Fibroblast of skin of right quadriceps (primary cell): Measurements from ENCODE around the gene STK33.

Experiments
- DNase-seq: peaks from one replicate; pipeline ENCODE4 v3.0.0-alpha.2; 2013

STK33 gene

DNA sequence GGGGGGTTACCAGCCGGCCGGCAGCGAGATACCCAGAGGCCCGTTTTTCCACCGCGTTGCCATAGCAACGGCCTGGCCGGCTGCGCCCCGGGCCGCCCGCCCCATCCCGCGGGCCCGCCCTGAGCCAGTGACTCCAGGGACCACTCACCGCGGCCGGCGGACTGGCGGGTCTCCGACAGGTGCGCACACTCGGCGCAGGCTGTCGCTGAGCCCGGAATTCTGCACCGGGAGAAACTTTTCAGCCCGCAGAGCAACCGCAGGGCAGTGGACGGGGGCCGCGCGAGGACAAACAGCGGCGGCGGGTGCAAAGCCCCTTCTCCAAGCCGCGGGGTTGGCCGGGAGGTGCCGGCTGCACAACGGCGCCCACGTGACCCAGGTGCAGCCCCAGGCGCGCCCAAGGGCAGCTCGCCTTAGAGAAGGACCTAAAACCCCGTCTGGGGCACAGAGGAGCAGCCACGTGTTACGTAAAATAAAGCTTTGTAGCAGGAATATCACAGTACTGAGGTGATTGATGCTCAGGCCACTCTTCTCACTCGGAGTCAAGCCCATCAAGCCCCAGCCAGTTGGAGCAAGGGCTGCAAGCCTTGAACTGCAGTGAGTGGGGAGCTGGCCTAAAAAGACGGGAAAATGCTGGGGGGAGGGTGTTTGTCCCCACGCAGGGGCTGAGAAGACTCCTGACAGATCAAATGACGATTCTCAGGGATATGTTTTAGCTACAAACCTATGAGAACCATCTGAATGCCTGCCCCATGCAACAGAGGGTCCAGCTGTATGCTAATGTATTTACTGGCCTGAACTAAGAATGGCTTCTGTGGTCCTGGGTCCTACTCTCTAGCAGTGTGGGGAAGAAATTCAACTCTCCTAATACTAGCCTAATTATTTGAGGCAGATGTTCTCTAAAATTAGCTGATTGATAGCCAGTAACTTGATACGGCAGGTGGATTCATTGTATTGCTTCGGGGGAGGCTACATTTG is at the start of gene STK33:
Gene STK33, minus strand, starts transcription at position 294 of the 975 bp plus-strand sequence. CDS start 119,323 bp downstream, outside the sequence.
- peak; percentile 37 for DNase-seq

DNA sequence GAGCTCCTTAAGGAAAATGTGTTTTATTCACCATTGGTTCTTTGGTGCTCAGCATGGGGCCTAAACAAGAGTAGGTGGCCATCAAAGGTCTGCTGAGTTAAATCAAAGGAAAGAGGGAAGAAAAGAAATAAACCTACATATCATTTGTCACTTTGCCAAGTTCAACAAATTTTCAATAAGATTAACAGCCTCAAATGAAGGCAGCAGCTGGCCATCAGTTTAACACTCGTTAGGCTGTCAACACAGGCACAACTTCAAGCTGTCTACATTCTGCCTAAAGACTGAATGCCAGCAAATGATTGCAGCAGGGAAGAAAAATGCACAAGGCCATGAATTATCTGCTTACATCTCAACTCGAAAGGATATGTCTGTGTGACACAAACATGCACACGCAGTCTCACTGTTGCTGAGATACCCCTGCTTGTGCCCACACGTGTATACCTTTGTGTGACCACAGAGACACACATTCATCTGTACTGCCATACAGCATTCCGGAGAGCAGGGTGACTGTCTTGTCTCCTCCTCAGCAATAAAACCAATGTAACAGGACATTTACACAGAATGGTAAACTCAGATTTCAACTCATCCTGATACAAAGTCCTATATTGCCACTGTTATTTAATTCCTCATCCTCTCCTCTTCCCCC is 48.3 kb upstream of the STK33 start:
- peak; percentile 30 for DNase-seq

DNA sequence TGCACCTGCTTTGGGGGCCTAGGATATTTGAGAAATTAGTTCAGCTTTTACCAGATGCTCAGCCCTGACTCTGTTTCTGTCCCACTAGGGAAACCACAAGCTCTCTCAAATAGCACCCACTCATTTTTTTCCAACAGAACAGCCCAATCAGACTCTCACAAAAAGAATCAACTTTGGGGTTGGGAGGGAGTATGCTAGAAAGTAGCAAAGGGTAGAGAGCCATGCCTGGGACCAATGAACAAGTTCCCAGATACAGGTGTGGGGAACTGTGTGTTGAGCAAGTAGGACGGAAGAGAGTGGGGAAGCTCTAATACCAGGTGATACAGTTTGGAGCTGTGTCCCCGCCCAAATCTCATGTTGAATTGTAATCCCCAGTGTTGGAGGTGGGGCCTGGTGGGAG is 47.3 kb upstream of the STK33 start:
- DNase-seq = no peak

DNA sequence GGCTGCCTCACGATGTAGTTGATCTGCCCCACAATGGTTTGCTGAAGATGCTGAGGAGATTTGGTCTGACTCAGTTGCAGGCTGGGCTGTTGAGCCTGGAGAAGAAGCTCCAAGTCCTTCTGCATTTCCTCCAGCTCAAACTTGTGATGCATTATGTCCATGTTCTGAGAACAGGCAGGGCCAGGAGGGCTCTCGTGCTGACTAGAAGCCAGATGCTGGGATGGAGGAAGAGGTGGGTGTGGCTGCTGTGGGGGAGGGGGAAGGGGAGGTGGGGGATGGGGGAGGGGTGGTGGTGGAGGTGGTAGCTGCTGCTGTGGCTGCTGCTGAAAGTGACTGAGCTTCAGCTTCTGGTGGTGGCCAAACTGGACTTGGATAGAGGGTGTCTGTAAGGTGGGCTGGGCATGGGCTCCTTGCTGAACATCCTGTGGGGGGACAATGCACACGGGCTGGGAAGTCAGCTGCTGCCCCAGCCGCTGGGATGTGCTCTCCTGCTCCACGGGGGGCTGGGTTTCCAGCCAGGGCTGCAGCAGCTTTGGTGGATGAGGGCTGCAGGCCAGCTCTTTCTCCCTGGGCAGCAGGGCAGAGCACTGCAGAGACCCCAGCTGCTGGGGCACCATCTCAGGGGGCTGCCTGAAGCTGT is 46.4 kb upstream of the STK33 start:
- DNase-seq = no peak

DNA sequence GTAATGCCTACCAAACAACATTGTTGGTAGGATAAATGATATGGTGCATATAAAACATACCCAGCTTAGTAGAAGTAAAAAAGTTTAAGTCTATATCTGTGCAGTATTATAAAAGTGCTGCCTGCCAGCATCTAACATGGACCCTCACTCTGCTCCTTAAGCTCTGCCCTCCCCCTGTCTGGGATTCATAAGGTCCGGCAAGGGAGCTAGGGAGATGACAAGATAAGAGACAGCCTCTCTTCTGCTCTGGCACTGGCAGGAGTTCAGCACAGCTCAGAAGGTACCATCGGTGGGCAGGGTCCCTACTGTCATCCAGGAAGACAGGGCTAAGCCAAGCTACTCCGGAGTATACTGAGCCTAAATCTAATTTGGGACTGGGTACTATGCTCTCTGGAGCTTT is 45.6 kb upstream of the STK33 start:
- no peak for DNase-seq

DNA sequence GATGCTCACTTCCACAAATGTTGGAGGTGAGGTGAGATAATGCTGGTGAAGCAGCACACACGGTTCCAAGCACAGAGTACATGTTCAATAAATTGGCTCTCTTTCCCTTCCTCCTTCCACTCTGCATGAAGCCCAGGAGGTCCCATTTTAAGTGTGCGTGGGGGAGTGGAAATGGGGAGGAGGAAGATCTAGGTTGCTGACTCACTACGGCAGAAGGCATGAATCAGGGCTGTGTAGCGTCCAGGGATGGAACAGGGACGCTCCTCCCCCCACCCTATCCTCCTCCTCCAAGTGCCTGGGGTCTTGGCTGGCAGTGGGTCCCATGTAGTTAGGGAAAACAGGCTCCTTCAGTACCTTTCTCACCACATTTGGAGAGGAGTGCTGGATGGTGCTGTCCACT is 44.3 kb upstream of the STK33 start:
- peak; percentile 57 for DNase-seq

DNA sequence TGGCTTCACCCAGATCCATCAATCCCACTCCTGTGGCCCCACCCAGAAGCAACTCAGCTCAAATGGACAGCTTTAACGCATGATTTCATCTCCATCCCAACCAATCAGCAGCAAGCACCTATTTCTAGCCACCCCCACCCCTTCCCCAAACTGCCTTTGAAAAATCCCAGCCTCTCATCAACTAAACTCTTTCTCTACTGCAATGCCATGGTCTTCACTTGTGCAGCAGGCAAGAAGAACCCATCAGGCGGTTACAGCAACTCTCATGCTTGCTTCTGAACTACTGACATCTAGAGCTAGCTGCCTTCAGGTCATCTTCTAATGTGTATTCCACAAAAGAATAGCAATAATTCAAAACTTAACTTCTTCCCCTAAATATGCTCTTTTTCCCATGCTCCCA is 42.1 kb upstream of the STK33 start:
- DNase-seq = no peak

DNA sequence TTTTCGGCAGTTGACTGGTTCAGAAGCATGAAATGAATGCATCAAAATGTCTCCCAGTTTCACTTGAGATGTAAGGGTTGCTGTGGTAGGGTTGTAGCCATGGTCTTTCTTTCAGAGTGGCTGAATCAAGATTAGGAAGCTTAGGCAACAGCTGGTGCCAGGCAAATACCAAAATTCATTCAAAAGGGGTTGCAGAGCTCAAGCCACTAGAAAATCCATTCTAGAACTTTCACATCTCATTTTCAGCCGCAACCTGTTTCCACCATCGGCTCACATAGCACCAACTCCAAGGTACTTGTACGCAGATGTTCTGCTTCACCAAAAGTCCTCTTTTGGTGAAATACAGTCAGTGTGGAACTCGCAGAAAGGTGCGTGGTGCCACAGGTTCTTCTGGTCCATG is 40.5 kb upstream of the STK33 start:
- no peak for DNase-seq

DNA sequence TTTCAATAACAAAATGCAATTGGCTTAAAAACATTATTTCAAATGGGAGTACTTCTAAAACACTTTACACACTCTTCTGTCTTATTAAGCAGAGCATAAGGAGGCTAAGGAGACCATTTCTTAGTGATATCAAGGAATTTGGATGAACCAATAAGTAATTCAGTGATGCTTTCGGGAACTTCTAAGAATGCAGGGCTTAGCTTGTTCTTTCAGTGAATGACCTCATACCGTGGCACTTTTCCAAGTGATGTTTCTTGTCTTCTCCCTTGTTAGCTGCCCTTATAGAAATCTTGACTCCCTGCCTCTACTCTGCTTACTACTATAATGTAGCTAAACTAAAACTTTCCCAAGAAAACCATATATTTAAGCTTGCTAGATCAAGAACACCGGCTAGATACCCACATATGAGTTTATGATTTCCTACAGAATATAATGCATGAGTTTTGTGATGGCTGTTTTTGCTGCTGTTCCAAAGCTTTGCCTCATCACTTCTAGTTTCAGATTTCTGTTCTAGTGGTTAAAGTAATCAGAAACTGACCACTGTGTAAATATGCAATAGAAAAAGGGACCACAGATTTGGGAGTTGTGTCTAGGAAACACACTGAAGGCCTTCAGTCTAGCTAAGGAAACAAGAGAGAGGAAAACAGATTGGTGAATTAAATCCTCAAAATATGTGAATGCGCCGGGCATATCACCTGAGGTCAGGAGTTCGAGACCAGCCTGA is 37.5 kb upstream of the STK33 start:
- peak; percentile 85 for DNase-seq

DNA sequence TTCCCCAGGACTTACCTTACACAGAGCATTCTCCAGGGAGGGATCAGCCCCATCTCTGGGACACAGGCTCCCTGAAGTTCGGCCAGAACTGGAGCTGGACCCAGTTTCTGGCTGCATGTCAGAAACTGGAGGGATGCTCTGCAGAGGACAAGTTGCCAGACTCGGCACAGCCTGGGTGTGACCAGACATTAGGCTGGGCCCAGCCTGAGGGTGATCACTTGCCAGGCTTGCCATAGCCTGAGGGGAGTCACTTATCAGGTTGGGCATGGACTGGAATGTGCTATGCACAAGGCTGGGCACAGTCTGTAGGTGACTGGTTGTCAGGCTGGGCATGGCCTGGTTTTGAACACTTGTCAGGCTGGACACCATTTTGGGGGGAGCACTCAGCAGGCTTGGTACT is 30.7 kb upstream of the STK33 start:
- no peak for DNase-seq

DNA sequence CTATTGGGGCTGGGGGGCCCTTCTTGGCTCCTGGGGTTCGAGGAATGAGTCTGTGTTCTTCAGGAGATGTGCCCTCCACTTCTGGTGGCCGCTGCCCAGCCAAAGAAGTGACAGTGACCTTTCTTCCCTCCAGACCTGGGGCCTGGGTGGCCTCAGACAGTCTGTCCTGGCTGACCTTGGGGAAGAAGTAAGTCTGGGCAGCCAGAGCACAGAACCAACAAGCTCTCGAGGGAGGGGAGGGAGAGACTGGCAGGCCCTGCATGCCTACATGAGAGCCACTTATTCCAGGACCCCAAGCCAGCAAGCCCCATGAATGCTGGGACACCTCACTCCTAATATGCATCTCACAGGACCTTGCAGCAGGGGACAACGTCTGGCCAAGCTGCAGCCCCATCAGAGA is 27.1 kb upstream of the STK33 start:
- DNase-seq = no peak

DNA sequence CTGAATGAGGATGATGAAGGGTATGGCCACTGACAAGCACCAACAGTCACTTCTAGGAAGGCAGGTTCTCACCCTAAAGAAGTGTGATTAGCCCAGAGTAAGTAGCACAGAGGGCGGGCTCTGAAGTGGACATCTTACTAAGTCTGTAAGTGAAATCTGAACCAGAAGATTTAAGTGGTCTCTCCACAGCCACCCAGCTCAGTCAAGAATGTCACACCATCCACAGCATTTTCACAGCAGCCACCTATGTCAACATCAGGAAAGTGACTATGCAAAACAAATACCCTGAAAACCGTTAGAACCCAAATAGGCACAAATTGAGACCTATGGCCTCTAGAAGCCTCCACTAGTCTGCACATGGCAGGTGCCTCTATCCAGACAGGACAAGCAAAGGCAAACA is 23.0 kb upstream of the STK33 start:
- no peak for DNase-seq

DNA sequence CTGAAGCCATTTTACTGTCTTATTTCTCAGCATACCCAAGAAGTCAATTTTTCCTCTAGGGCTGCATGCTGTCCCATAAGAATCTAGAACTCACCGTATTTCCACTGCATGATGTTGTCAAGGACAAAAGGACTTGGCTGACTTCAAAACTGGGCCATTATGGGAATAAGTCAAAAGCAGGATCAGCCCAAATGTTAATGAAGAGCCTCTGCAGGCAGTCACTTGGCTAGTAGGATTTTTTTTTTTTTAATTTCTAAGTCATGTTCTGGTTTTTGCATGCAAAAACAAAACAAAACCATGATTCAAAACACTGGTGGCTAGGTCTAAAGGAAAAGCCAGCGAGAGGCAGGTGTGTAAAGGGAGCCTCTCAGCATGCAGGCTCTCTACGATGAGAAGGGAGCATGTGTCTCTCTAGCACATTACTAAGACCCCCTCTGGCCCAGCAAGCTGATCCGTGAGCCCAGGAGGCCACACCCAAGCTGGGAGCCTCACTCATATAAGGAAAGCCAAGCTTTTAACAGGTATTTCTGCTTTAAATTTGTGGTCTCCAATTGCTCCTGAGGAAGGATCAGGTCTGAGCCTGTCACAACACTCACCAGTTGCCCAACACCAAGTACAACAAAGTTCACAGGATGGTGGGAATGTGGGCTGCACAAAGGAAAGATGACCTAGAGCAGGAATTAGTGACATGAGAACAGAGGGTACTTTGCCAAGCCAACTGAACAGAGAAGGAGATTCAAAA is 21.4 kb upstream of the STK33 start:
- no peak for DNase-seq

DNA sequence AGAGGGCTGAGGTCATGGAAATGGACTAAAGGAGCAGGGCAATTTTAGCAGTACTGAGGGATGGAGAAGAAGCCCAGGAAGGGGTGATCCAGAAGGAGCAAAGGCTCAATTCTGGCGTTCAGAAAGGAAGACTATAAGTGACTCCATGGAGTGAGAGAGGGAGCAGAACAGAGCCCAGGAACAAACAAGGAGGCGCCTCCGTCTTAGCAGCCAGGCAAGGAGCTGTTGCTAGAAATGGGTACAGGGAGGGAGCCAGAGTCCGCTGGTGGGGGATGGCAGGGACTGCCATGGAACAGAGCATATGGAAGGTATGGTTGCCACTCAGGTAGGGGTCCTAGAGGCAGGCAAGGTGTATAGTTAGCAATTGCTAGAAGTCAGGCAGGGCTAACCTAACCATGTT is 20.5 kb upstream of the STK33 start:
- DNase-seq = no peak

DNA sequence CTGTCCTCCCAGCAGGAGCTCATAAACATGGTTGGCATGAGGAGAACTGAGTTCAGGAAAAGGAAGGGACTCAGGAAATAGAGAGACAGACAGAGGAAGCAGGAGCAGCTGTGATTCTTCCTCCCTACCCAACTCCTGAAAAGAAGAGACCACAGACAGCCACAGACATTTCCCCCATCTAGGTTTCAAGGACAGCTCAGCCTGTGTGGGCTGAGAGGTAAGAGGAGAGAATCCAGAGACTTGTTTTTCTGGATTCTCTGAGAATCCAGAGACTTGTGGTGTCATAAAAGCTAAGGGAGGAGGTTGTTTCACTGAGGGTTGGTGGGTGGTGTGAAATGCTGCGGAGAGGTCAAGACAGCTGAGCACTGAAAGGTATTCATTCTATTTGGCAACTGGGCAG is 19.0 kb upstream of the STK33 start:
- peak; percentile 8 for DNase-seq

DNA sequence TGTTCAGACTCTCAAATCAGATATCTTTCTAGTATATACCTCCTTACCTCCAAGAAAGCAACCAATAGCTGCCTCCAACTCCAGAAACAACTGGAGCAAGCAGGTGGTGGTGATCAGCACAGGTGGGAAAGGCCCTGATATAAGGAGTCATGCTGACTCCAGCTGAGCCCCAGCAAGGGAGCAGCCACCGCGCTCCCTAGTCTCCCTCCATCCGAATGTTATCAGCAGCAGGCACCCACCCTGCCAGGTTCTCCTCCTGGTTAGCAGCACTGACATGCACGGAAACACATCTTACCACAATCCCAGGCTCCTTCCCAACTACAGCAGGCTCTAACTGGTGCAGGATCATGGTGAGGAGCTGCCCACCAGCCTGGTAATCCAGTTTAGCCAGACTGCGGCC is 18.5 kb upstream of the STK33 start:
- DNase-seq = no peak

DNA sequence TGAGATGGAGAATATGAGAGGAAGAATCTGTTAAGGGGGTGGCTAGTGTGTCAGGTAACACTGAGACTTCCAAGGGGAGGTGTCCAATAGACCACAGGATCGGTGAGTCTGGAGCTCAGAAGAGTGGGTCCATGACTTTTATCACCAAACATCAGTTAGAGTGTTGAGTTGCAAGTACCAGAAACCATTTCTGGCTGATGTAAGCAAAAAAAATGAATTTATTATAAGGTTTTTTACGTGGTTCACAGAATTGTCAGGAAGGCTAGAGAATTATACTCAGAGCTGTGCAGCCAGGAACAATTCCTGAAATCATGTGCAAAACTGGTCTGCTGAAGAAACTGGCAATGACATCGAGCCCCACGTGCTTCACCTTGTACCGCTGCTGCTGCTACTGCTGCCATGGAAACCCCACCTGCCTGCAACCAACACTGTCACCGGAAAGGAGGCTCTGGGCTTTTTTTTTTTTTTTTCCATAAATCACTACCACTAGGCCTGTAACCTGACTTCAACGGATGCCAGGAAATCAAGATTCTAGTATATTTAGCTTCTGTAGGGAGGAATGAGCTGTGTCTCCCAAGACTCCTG is 16.6 kb upstream of the STK33 start:
- peak; percentile 35 for DNase-seq

DNA sequence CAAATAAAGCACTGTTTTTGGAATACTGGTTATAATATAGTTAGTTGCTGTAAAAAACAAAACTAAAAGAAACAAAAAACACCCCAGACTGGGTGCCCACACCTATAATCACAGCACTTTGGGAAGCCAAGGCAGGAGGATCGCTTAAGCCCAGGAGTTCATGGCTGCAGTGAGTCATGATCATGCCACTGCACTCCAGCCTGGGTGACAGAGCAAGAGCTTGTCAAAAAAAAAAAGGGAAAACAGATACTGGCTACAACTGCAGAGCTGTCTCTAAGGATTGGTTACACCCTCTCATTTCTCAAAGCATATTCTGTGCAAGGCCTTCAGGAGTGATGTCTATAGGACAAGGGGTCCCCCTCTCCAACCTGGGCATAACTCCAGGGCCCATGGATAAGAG is 14.6 kb upstream of the STK33 start:
- DNase-seq = no peak

DNA sequence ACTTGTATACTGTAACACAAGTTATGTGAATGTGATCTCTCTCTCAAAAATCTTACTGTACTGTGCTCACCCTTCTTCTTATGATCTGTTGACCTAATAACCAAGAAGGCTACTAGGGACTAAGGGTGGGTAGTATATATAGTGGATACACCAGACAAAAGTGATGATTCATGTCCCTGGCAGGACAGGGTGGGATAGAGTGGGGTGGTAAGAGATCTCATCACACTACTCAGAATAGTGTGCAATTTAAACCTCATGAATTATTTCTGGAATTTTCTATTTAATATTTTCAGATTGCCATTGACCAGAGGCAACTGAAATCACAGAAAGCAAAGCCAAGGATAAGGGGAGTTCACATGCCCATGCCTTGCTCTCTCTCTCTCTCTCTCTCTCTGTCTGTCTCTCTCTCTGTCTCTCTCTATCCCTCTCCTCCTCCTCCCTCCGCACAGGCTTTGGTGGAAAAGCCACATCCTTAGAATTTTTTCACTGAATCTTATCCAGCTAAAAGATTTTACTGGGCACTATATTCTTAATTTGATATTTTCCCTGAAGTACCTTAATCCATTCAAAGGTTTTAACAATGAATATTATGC is 12.0 kb upstream of the STK33 start:
- DNase-seq = no peak

DNA sequence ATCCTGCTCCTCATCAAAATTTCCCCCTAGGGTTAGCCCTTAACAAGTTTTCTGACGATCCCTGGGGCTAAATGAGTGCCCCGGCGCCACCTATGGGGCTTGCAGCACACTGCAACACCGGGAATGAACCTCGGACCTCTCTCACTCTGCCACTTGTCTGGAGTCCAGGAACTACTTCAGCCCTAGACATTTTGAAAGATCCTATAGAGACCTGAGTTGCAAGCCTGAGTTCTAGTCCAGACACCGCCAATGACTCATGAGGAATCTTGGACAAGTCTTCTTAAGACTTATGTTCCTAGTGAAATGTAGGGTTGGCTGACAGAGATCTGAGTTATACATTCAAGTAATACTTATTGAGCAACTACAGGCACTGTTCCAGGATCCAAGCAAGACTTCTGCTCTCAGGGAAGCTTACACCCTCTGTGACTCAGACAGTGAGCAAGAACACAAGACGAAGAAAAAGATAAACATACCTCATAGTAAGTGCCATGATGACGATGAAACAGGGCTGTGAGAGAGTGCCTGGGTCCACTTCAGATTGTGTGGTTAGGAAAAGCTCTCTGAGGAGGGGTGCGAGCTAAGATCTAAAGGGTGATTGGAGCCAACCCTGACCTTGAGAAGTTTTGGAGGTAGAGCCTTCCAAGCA is 10.2 kb upstream of the STK33 start:
- peak; percentile 100 for DNase-seq

DNA sequence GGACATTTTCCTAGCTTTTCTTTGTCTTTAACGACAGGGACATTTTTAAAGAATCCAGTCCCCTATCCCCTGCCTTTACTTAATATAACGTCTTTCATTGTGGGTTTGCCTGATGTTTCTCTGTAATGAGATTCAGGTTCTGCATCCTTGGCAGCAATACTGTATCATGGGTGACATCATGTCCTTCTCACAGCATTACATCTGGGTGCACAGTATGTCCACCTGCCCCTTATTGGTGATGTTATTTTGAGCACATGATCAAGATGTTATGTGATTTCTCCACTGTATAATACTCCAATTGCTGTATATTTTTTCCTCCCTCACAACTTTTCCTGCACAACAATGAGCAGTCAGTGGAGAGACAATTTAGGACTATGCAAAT is 9.7 kb upstream of the STK33 start:
- no peak for DNase-seq
